Measurements from ENCODE around the gene OSBP2.

GRCh38 chr22:30781271-30781875 is 86.7 kb downstream of the OSBP2 start:
- TF ChIP-seq POLR2A (IDR thresholded peaks at IDR 0.05) (no peak), EP300 (IDR thresholded peaks at IDR 0.05; ENCODE audit: low read depth) (no peak), CTCF (IDR thresholded peaks at IDR 0.05) (no peak), POLR2AphosphoS5 (IDR thresholded peaks at IDR 0.05) (no peak)
